Ectodermal cell (in vitro differentiated cells): ENCODE data around the gene SPEG.

Source experiments
- H3K27ac ChIP-seq: 2 replicates; pipeline ENCODE4 v1.7.0; 2013; ENCODE audit warnings: mild to moderate bottlenecking, low read depth, low read length; ENCODE audit not compliant: insufficient read depth, poor library complexity, severe bottlenecking
- H3K27me3 ChIP-seq: 2 replicates; pipeline ENCODE4 v1.7.0; 2013; ENCODE audit warnings: mild to moderate bottlenecking, low read length; ENCODE audit not compliant: insufficient read depth, control insufficient read depth, poor library complexity, severe bottlenecking
- H3K36me3 ChIP-seq: one replicate; pipeline ENCODE4 v1.7.0; 2013; ENCODE audit warnings: low read length; ENCODE audit not compliant: control insufficient read depth, insufficient read depth
- H3K4me1 ChIP-seq: one replicate; pipeline ENCODE4 v1.7.0; 2013; ENCODE audit warnings: low read length; ENCODE audit not compliant: control insufficient read depth, insufficient read depth
- H3K4me3 ChIP-seq: 2 replicates; pipeline ENCODE4 v1.7.0; 2013; ENCODE audit warnings: low read depth, low read length, control low read depth; ENCODE audit not compliant: insufficient read depth
- H3K9me3 ChIP-seq: 2 replicates; pipeline ENCODE4 v1.7.0; 2013; ENCODE audit warnings: mild to moderate bottlenecking, low read length, moderate library complexity; ENCODE audit not compliant: control insufficient read depth
- WGBS, 2 experiments: methylation state at CpG; one replicate each; pipeline ENCODE4 v1.1.7; 2013; ENCODE audit warnings: missing lambda C conversion rate in 2 of 2; 5-methylcytosine and 5-hydroxymethylcytosine counted together

The SPEG gene

DNA sequence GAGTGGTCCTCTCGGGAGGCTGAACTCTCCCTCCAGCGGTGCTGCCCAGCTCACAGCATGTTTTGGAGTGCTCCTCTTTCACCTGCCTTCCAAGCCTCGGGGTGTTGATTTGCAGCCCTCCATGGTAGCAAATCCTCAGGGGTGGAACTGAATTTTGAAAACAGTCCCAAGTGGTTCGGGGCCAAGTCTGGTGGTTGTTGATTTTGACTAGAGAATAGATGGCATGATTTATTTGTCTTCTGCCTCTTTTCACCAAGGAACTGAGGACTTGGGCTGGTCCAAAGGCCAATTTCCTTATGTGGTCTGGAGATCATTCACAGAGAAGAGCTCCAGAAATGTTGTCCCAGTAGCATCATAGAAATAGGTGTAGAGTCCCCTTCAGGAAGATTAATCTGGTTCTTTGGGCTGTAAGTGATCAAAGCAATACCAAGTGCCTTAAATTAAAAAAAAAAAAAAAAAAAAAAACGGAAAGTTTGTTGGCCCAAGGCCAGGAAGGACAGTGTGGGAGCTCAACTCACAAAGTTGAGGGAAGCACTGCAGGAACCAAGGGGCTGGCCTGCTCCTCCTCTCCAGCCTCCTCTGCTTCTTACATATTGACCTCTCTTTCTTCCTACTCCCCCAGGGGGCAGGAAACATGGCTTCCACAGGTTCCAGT is 18.9 kb upstream of the SPEG start:
- Histone ChIP-seq H3K9me3 (no peaks in the 10 kb centered on the region), H3K4me3 (no peak overlapping the region), H3K4me1 (peaks cover 10% of the 10 kb centered on the region), H3K36me3 (no peaks in the 10 kb centered on the region), H3K27ac (no peak overlapping the region), H3K27me3 (peaks cover 3% of the 10 kb centered on the region)
- 78 to 80% methylated on average over 5 of the region's 5 CpGs for WGBS, 2 experiments

DNA sequence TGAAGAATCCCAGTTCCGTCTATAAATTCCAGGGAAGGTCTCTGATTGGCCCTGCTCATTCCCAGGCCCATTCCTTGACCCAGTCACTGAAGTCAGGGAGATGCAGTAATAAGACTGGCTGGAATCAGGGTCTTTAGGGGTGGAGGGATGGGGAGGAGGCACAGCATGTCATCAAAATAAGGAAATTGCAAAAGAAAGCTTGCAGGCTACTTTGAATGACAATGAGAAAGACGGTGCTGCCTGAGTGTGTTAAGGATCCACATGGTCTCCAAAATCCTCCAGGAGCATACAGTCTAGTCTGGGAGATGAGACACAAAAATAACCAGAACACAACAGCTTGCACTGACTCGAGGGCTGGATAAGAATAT is 18.4 kb upstream of the SPEG start:
- Histone ChIP-seq H3K27ac (no peak overlapping the region), H3K4me1 (peaks cover 10% of the 10 kb centered on the region), H3K27me3 (peaks cover 3% of the 10 kb centered on the region), H3K4me3 (no peak overlapping the region), H3K36me3 (no peaks in the 10 kb centered on the region), H3K9me3 (no peaks in the 10 kb centered on the region)
- 18 to 25% methylated on average over 3 of the region's 3 CpGs for WGBS, 2 experiments

DNA sequence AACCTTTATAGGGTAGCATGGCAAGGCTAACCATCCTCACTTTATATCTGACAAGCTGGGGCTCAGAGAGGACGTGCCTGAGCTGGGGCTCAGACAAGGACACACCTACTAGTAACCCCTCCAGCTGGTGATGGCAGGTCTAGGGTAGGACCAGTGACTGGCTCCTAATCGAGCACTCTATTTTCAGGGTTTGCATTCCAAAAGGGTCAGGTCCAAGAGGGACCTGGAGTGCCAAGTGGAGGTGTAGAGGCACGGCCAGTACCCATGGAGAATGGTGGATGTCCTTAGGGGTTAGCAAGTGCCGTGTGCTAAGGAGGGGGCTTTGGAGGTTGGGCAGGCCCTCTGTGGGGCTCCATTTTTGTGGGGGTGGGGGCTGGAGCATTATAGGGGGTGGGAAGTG is 17.7 kb upstream of the SPEG start:
- Histone ChIP-seq H3K27me3 (peaks cover 3% of the 10 kb centered on the region), H3K27ac (no peak overlapping the region), H3K4me1 (peaks cover 10% of the 10 kb centered on the region), H3K36me3 (no peaks in the 10 kb centered on the region), H3K4me3 (no peak overlapping the region), H3K9me3 (no peaks in the 10 kb centered on the region)
- 79 to 85% methylated on average over 4 of the region's 4 CpGs for WGBS, 2 experiments

DNA sequence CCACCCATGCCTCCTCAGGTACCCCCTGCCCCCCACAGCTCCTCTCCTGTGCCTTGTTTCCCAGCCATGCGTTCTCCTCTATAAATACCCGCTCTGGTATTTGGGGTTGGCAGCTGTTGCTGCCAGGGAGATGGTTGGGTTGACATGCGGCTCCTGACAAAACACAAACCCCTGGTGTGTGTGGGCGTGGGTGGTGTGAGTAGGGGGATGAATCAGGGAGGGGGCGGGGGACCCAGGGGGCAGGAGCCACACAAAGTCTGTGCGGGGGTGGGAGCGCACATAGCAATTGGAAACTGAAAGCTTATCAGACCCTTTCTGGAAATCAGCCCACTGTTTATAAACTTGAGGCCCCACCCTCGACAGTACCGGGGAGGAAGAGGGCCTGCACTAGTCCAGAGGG is 17.3 kb upstream of the SPEG start:
- Histone ChIP-seq H3K27me3 (peaks cover 3% of the 10 kb centered on the region), H3K27ac (no peak overlapping the region), H3K4me1 (peaks cover 10% of the 10 kb centered on the region), H3K36me3 (no peaks in the 10 kb centered on the region), H3K9me3 (no peaks in the 10 kb centered on the region), H3K4me3 (no peak overlapping the region)
- 74 to 82% methylated on average over 9 of the region's 9 CpGs for WGBS, 2 experiments

DNA sequence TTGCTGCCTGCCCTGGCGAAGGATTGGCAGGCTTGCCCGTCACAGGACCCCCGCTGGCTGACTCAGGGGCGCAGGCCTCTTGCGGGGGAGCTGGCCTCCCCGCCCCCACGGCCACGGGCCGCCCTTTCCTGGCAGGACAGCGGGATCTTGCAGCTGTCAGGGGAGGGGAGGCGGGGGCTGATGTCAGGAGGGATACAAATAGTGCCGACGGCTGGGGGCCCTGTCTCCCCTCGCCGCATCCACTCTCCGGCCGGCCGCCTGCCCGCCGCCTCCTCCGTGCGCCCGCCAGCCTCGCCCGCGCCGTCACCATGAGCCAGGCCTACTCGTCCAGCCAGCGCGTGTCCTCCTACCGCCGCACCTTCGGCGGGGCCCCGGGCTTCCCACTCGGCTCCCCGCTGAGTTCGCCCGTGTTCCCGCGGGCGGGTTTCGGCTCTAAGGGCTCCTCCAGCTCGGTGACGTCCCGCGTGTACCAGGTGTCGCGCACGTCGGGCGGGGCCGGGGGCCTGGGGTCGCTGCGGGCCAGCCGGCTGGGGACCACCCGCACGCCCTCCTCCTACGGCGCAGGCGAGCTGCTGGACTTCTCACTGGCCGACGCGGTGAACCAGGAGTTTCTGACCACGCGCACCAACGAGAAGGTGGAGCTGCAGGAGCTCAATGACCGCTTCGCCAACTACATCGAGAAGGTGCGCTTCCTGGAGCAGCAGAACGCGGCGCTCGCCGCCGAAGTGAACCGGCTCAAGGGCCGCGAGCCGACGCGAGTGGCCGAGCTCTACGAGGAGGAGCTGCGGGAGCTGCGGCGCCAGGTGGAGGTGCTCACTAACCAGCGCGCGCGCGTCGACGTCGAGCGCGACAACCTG is 16.3 kb upstream of the SPEG start, which contains the start of gene DES:
Gene DES (plus strand): TSS at position 223 of the 857 bp plus-strand sequence. CDS start 86 bp downstream, at position 309.
- Histone ChIP-seq H3K9me3 (no peaks in the 10 kb centered on the region), H3K4me1 (peaks cover 10% of the 10 kb centered on the region), H3K27ac (no peak within 1 kb of the TSS), H3K27me3 (peaks cover 3% of the 10 kb centered on the region), H3K4me3 (no peak within 1 kb of the TSS), H3K36me3 (no peaks in the 10 kb centered on the region)
- WGBS, 2 experiments: 88% methylated on average over 98 of the region's 98 CpGs

DNA sequence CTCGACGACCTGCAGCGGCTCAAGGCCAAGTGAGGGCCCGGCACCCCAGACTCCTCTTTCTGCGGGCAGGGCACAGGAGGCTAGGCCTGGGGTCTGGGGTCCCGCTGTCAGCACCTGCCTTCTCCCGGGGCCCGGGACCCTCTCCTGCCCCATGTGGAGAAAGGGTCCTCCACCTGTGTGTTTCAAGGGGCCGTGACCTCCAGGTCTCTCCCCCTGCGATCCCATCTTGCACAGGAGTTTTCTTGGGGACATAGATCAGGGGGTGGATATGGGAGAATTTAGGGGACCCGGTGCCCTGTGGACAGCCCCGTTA is 15.7 kb upstream of the SPEG start:
- Histone ChIP-seq H3K4me1 (peaks cover 10% of the 10 kb centered on the region), H3K27ac (no peak overlapping the region), H3K27me3 (peaks cover 3% of the 10 kb centered on the region), H3K36me3 (no peaks in the 10 kb centered on the region), H3K9me3 (no peaks in the 10 kb centered on the region), H3K4me3 (no peak overlapping the region)
- WGBS, 2 experiments: 93% methylated on average over 12 of the region's 12 CpGs

DNA sequence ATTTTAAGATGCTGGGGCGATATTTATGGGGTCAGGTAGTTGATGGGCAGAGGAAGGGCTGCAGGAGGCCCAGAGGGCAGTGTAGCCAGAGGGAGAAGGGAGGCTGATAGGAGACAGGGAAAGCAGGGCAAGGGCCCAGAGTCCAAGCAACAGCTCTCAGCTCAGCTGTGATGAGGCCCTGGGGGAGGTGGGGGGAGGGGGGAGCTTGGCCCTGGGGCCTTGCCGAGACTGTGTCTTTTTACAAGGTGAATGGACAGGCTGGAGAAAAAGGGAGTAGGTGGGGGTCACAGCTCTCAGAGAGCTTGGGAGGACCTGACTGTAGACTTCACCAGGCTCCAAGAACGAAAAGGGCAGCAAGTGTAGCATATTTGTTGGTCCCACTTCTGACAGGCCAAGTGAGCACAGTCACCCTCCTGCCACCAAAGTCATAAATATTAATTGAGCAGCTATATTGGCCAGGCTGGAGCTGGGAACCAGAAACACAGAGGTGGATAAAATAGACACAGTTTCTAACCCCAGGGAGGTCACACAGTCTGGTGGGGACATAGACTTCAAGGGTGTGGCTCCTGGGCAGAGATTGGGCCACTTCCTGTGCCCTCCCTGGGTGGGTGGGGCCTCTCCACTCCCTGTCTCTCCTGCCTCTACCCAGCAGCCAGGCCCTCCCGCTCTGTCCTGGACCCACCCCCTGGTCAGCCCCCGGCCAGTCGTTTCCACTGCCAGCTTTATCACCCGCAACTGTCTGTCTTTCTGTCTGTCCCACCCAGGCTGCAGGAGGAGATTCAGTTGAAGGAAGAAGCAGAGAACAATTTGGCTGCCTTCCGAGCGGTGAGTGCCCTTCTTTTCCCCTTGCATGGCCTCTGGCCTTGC is 15.1 kb upstream of the SPEG start:
- no peak overlapping the region for H3K27ac ChIP-seq
- H3K4me1 ChIP-seq: peaks cover 10% of the 10 kb centered on the region
- WGBS, 2 experiments: 72 to 80% methylated on average over 8 to 9 of the region's 9 CpGs
- no peaks in the 10 kb centered on the region for H3K9me3 ChIP-seq
- peaks cover 3% of the 10 kb centered on the region for H3K27me3 ChIP-seq
- no peak overlapping the region for H3K4me3 ChIP-seq
- H3K36me3 ChIP-seq: no peaks in the 10 kb centered on the region

DNA sequence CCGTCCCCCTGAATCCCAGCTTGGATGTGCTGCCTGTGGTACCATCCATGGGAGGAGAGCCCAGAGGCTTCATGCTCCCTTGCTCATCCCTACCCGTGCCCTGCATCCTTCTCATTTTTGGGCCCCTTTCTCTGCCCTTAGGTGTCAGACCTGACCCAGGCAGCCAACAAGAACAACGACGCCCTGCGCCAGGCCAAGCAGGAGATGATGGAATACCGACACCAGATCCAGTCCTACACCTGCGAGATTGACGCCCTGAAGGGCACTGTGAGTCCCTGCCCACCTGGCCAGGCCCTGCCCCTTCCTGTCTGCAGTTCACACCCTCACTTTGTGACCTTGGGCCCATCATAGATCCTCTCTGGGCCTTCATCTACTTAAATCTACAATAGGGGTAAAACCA is 14.0 kb upstream of the SPEG start:
- WGBS, 2 experiments: 93% methylated on average over 8 of the region's 8 CpGs

DNA sequence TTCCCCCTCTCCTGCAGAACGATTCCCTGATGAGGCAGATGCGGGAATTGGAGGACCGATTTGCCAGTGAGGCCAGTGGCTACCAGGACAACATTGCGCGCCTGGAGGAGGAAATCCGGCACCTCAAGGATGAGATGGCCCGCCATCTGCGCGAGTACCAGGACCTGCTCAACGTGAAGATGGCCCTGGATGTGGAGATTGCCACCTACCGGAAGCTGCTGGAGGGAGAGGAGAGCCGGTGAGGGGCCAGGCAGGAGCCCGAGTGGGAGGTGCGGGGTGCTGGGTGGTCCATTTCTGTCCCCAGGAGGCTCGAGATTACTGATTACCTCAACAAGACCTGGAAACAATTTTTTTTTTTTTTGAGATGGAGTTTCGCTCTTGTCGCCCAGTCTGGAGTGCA is 13.3 kb upstream of the SPEG start:
- H3K4me3 ChIP-seq: no peak overlapping the region
- peaks cover 3% of the 10 kb centered on the region for H3K27me3 ChIP-seq
- H3K27ac ChIP-seq: no peak overlapping the region
- peaks cover 15% of the 10 kb centered on the region for H3K4me1 ChIP-seq
- no peaks in the 10 kb centered on the region for H3K9me3 ChIP-seq
- 95% methylated on average over 17 of the region's 17 CpGs for WGBS, 2 experiments
- H3K36me3 ChIP-seq: no peaks in the 10 kb centered on the region

More for the DNA sequence above, 14.0 kb upstream of the SPEG start:
- no peaks in the 10 kb centered on the region for H3K9me3 ChIP-seq
- H3K27me3 ChIP-seq: peaks cover 3% of the 10 kb centered on the region
- no peak overlapping the region for H3K27ac ChIP-seq
- no peak overlapping the region for H3K4me3 ChIP-seq
- H3K4me1 ChIP-seq: peaks cover 10% of the 10 kb centered on the region
- H3K36me3 ChIP-seq: no peaks in the 10 kb centered on the region
